GM12874 (cell line): ENCODE measurements around the gene VPS37C.

ENCODE experiments used
- CTCF ChIP-seq: IDR thresholded peaks from 2 replicates; pipeline ENCODE4 v1.5.1; 2011; ENCODE audit warnings: low read depth, mild to moderate bottlenecking, control low read depth, low read length, moderate library complexity; ENCODE audit not compliant: insufficient read depth

VPS37C gene

GRCh38 chr11:61119571-61119970, 41.7 kb downstream of the VPS37C start:
- no peak for TF ChIP-seq CTCF

GRCh38 chr11:61119055-61119454, 42.2 kb downstream of the VPS37C start:
- TF ChIP-seq CTCF = no peak

- TF ChIP-seq CTCF = no peak
Measured at GRCh38 chr11:61118406-61118805, 42.8 kb downstream of the VPS37C start.

DNA sequence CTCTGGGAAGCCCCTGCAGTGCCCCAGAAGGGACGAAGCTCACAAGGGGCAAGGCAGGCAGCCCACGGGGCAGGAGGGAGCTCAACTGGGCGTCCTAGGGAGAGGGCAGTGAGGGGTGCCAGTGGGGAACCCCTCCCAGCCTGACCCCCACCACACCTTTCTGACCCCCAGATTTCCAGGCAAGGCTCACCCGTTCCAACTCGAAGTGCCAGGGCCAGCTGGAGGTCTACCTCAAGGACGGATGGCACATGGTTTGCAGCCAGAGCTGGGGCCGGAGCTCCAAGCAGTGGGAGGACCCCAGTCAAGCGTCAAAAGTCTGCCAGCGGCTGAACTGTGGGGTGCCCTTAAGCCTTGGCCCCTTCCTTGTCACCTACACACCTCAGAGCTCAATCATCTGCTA, 43.2 kb downstream of the VPS37C start:
- no peak for TF ChIP-seq CTCF

GRCh38 chr11:61117168-61117520, 44.1 kb downstream of the VPS37C start:
- TF ChIP-seq CTCF = no peak

DNA sequence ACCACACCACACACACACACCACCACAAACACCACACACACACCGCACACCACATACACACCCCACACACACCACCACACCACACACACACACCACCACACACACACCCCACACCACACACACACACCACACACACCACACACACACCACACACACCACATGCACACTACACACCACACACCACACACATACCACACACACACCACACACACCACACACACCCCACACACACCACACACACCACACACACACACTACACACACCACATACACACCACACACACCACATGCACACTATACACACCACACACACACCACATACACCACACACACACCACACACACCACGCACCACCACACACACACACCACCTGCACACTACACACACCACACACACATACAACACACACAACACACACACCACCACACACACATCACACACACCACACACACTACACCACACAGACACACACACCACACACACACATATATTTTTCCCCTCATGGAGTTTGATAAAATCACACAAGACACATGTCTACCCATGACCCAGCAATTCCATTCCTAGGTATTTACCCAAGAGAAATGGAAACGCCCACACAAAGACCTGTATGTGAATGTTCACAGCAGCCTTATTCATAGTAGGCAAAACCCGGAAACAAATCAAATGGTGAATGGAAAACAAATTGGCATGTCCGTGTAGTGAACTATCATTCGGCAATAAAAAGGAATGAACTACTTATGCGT, 44.6 kb downstream of the VPS37C start:
- no peak for TF ChIP-seq CTCF

DNA sequence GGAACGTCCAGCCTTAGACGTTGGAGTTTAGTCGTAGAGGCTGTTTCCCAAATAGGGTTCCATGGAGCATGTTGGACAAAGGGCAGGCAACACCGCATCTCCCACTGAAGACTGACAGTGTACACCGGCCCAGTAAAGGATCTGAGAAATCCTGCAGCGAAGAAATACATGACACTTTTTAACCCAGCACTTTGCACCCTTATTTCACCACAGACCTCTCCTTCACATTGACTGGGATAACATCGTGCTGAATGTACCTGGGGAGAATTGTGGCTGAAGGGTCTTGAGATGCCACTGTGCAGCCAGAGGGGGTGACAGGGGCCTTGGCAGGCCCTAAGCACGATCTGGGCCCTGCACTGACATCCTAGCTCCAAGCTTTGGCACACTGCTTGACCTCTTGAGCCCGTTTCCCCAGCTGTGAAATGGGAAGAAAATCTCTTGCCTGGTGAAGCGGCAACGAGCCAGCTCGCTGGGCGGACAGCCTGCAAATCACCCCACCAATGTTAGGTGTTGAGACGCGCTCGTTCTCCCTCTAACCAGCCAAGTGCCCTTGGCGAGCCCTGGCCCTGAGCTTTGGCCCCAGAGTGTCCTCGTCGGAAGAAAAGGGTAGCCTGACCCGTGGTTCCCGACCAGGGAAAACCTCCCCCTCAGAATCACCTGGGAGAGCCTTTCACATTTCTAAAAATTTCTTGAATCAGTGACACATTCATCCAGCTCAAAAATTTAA, 45.6 kb downstream of the VPS37C start:
- TF ChIP-seq CTCF = no peak
